Suppressor macrophage (primary cell): ENCODE data around the gene MFAP4.

Source experiments
- DNase-seq, 4 experiments: peaks; one replicate each; pipeline ENCODE4 v3.0.0-alpha.2; 2020 to 2022

MFAP4 gene

DNA sequence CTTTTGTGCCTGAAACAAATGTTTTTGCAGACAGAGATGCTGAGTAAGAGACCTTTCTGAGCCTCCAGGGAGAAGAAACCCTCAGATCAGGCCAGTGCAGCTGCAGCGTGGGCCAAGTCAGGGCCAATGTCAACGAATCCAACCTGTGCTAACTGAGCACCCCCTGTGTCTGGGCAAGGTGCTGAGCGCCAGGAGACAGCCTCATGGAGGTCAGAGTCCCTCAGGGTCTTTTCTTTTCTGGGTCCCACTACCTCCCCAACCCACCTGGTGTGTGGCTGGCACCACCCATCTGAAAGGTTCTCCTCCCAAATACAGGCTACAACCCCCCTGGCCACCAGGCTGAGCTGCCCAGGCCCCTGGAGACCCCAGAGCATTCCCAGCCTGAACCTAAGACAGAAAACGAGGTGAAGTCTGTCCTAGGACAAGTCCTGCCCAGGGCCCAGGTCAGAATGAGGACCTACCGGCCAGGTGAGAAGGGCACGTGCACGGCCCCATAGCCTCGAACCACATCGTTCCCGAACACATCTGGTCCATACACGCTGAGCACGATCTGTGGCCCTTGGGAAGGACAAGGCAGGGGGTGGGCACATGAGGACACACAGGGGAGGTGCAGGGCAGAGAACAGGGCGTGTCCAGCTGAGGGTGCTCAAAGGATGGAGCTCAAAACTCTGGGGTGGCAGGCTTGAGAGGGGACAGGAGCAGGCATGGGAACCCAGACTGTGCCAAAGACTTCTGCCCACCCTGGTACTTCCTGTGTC, 39.5 kb downstream of the MFAP4 start:
- DNase-seq, result no peak

DNA sequence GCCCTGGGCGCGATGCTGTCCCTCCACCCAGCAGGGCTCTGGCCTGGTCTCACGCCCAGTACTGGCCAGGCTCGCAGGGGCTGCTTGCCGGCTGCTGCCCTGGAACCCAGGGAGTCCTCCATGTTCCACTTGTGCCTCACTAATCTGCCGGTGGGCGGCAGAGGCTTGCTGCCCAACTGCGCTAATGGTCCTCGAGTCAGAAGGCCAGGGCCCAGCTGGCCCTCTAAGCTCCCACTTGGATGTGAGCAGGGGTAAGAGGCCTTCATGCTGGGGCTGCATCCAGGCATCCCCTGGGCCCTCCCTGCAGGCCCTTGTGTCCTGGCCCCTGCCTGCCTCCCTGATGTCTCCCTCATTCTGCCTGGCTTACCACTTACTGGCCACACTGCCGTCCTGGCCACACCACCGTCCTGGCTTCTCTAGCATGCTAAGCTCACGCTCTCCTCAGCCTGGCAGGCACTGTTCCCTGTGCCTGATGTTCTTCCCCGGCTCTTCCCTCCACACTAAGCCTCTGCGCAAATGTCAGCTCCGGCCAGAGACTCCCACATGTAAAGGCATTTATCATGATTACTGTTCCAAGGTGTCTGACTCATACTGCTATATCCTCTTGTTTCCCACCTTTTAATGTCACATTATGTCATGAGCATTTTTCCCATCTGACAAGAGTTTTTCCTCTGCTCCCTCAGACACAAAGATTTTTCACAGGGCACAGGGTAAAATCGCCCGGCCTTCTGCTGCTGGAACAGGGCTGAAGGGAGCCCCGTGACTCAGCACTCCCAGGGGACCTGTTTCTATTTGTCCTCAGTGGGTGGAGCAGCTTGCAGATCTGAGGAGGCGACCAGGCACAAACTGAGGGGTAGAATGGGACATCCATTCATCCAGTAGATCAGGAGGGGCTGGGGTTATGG, 40.4 kb downstream of the MFAP4 start:
- no peak for DNase-seq

DNA sequence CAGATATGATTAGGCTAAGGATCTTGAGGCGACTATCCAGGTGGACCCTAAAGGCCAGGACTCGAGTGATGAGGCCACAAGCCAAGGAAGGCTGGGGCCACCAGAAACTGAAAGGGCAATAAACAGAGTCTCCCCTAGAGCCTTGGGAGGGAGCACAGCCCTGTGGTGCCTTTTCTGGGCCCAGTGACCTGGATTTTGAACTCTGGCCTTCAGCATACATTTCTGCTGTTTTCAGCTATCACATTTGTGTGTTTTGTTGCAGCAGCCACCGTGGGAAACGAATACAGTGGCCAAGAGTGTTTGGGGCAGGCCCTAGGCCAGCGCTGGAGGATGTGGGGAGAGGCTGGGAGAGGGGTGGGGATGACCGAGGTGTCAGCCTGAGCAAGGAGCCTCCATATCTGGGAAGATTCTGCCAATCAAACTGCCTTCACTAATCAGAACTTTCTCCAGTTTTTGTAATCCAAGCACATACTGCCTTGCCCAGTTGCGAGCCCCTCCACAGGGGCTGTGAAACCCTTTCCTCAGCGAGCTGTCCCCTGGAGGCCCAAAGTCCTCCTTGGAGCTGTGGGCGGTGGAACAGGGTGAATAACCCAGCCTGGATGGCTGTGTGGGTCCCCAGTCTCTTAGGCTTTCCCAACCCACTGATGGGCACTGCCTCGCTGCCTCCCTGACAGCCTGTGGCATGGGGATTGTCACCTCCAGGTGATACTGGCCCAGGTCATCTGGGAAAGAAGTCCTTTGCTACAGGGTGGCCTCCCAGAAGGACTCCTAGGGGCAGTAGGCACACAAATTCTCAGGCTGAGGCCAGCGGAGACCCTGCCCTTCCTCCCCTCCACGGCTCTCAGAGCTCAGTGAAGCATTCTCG, 41.3 kb downstream of the MFAP4 start:
- no peak for DNase-seq

DNA sequence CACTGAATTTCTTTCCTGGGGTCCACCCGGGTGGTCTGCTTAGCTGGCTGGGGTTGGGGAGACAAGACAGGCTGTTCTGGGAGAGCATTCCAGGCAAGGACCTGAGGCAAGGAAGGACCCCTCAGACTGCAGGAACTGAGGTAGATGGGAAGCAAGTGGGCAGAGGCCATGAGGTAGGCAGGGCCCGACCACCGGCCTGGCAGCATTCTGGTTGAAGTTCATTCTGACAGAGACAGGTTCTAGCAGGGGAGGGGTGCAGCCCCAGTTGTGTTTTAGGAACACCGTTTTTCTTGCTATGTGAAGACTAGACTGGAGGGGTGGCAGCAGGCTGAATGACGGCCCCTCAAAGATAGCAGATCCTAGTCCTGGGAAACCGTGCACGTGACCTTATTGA, 41.9 kb downstream of the MFAP4 start:
- DNase-seq, result no peak

DNA sequence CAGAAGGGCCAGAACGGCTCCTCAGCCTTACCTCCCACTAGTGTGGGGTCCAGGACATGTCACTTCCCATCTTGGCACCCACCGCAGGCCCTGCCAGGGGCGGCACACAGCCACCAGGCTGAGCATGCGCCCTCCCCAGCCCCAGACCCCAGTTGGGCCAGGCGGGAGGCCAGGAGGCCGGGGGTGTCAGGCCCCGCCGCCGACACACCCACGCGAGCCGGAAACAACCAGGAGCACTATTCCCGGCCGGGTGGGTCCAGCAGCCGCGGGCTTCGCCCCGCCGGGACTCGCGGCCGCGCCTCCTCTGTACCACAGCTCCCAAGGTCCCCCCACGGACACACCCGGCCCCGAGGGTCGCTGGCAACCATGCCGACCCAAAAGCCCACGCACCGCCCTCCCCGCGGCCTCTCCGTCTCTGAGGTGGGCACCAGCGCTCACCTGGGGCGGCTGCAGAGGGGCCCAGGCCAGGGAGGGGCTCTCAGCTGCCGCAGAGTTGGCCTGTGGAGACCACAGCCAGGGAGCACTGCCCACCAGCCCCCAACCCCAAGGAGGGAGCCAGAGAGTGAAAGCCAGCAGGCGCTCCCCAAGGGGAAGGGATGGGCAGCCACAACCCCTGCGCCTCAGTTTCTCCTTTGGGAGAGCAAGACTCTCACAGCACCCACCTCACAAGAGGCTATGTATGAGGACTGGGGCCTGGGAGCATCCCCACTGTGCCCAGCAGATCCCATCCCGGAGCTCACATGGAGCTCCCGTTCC, 42.5 kb downstream of the MFAP4 start:
- no peak for DNase-seq

DNA sequence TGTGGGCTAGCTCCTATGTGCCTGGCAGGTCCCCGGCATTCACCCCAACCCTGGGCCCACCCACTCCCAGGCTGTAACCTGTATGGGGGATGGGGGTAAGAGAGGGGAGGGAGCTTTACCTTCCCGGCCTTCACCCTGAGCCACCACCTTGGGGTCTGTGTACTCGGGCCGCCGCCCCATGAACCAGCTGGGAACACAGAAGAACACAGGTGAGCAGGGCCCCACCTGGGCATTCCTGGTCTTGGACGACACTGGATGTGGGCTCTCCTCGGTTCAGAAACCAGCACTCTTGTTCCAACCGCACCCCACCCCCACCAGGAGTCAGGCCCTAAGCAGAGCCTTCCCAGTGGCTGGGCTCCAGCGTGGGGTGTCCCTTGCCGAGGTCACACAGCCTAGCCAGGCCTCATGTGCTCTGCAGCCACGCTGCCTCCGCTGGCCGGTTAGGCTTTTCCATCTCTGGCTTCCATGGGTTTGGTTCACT, 43.3 kb downstream of the MFAP4 start:
- no peak for DNase-seq

DNA sequence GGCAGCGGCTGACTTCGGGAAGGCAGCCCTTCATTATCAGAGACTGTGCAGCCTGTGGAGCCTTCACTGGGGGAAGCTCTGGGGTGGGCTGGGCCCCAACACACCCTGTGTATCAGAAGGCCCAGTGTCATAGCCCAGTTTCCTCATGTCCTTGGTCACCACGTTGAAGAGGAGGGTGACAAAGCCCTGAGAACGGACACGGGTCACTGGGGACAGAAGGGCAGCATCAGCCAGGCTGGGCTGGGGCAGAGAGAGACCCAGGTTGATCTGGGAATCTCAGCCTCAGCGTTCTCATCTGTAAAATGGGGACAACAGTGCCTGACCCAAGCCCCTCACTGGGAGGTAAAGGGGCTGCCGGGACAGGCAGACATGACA, 43.7 kb downstream of the MFAP4 start:
- DNase-seq, result no peak

DNA sequence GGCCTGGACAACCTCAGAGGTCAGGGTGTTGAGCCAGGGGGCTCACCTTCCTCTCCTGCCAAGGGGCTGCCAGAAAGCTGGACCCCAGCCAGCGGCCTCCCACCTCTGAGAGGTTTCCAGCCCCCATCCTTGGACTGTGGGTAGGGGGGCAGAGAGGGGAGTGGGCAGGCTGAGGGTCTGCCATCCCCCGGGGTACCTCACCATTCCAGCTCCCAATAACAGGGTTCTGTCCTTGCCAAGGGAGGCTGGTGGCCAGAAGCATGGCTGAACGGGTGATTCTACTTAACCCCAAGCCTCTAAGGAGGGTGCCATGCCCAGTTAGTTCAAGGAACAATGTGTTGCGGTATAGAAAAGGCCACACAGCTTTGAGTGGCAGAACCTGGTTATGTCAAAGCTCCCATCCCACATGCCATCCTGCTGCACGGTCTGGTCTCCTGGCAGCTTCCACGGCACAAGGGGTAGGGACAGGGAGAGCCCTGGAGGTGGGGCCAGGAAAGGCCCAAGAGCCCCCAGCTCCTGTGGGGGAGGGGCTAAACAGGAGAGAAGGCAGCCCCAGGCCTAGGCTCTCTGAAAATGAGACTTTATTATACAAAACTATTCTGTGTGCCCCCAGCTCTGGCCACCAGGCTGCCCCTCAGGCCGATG, 44.3 kb downstream of the MFAP4 start:
- no peak for DNase-seq

DNA sequence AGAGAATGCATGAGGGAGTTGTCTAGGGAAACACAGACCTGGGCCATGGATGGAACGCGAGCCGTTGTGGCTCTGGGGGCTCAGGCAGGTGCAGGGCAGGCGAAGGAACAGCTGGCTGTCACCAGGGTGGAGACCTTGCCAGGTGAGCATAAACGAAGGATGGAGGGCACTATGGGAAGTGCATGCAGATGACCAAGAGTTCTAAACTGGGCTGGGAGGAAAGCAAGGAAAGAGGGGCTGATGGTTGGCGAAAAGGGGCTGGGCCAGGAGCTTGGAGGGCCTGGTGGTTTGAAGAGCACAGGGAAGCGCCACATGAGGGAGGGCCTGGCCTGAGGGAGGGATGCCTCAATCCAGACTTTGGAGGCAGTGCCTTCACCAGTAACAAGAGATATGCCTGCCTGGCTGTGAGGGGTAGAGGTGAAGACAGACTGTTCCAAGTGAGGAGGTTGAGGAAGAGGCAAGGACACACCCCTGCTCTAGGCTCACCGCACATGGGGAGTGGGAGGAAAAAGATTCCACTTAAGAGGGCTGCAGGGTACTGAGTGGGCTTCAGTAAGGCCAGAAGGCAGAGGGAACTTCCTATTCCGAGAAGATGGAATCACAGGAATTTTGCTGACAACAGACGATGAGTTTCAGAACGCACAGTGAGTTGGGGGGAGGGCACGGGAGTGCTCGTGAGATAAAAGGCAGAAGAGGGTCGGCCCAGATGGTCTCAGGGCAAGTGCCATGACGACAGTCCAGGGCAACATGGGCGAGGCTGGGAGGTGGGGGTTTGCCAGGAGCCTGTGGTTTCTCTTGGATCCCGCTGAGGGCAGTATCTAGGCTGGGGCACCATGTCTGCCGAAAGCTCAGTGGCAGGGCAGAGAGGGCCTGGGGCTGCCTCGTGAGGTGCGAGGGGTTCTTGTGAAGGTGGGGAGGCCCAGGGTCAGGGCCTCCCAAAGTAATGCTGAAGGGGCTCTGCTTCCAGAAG, 45.1 kb downstream of the MFAP4 start:
- no peak for DNase-seq

DNA sequence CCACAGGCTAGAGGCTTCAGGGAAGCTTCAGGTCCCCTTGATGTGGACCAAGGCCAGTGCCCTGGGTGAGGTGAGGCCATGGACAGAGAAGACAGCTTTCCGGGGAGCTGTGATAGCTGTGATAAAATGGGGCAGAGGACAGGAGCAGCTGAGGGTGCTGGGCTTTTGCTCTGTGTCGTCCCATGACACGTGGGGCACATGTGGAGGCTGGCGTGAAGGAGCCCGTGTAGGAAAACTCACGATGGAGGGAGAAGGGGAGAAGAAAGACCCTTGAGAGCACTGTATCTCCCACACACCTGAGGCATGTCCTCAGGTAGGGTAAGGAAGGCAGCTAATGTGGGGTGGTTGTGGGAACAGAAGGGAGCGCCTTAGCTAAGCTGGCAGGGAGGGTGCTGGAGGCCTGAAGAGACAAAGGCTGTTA, 45.8 kb downstream of the MFAP4 start:
- DNase-seq, result no peak

DNA sequence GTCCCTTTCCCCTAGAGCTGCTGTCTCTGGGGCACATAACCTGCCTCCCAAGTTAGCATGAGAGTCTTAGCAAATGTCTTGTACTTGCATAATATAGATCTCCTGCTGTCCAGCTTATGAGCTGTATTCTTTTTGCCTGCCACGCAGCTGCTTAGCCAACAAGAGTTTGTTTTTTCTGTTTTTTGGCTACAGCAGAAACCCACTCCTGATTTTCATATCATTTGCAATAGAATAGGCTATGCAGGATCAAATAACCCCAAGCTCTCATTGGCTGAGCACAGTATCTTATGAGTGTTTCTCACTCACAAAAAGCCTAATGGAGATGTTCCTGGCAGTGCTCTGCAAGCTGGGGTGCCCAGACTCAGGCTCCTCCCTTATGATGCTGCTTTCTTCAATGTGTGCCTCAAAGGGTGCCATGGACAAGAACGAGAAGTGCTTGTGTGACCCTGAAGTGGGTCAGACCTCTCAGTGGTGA, 47.6 kb downstream of the MFAP4 start:
- no peak for DNase-seq

DNA sequence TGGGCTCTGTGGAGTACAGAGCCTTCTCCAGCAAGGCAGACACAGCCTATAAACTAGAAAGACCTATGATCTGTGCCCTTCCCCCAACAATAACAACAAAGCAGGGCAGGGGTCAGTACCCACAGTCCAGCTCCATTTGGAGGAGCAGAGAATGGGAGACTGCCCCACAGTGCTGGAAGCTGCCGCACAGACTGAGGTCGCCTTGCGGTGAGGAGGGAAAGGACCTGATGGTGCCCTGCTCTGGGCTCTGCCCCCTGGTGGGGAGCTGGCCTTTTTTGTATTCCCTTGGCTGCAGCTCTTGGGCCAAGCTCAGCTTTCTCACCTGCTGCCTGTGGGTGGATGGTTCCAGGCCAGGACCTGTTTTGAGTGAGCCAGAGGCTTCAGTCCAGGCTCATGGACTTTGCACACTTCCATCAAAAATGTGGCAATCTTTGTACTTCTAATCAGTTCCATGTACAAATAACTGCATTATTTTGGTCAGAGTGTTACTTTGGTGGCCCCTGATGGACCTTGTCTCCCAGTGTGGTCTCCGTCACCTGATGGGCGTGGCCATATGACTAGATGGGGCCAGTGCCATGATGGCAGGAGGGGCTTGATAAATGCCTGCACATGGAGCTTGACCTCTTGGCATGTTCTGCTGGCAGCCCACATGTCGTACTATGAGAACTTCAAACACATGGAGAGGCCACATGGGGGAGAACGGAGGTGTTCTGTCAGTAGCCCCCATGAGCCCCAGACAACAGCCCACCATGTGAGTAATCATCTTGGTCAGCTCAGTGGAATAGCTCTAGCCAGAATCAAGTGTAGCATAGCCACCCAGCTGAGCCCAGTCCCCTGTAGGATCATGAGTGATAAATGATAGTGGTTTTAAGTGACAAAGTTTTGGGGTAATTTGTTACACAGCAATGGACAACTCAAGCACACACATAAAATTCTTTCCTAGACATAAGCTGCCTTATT, 48.7 kb downstream of the MFAP4 start:
- DNase-seq, result peak; percentile 82 to 91 (median 87)

DNA sequence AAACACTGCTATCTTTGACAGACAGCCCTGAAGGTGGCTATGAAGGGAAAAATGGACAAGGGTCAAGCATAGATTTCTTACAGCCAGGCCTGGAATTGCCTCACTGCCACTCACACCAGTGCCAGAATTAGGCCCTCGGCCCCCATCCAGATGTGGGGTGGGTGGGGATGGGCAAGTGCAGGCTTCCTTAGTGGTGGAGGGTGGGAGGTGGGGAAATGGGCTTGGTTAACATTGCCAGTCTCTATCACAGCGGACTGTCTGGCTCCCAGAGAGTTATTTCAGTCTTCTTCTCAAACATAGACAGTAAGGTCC, 49.3 kb downstream of the MFAP4 start:
- DNase-seq, result no peak

DNA sequence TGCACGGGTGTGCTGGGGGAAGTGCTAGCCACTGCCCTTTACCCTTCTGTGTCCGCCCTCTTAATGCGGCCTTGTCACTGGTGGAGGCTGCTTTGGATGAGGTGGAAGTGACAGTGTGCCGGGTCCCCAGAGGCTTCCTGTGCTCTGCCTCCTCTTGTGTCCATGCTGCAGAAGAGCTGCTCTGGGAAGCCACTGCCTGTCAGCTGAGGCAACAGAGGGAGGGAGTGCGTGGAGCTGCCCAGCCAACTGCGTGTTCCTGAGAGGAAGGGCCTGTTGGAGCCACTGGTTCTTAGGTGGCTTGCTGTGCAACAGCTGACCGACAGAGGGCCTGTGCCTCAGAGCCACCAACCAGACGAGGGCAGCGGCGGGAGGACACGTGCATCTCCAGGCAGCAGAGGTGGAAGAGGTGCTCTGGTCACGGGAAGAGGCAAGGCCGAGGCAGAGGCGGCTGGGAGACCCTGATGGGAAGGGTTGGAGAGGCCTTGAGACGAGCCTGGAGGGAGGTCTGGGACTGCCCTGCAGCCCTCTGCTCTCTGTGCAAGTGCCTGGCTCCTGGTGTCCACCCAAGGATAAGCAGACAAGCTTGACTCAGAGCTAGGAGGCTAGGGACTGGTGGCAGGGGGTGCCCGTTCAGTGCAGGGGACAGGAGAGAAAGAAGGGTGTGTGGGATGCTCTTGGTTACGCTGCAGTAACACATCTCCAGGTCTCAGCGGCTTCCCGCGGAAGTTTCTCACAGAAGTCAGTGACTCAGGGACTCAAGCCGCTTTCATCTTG, 49.9 kb downstream of the MFAP4 start:
- DNase-seq, result no peak

DNA sequence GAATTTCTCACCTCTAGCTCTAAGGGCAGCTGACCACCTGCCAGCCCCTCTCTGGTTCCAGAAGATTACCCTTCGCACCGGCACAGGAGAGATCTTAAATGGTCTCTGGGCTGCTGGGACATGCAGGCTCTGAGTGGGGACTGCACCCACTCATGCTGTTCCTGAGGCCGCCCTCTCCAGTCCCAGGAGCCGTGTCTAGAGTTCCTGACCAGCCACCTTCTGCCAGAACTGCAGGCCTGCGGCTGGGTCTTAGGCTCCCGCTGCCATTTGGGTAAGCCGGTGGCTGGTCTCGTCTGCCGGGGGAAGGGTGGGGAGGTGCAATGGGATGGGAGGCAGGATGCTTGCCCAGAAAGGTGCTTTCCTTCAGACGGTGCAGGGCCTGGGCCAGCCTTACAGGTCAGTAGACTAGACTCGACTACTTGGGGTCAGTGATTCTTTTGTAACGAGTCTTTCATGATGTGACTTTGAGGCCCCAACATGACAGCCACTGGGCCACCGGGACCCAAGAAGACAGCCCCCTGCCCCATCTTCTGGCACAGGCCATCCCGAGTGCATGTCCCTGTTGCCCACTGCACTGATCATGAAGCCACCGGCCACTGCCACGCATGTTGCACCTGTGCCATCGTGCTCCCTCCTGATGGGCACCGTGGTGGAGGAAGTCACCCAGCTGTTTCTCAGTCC, 50.9 kb downstream of the MFAP4 start:
- no peak for DNase-seq

DNA sequence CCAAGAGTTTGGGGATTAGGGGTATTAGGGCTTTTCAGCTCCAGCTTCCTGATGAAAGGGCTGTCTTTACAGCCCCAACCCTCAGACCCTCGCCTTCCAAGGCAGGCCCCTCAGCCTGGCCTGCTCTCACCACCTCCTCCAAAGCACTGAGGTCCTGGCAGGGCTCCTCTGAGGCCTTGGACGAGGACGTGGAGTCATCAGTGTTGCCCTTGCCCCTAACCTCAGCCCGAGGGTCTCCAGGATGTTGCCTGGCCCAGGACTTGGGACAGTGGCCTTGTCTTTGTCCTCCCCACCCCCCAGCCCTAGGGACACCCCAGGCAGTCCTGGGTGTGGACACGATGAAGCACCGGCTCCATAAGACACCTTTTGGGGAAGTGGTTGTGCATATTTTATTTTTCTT, 52.7 kb downstream of the MFAP4 start:
- DNase-seq, result no peak

DNA sequence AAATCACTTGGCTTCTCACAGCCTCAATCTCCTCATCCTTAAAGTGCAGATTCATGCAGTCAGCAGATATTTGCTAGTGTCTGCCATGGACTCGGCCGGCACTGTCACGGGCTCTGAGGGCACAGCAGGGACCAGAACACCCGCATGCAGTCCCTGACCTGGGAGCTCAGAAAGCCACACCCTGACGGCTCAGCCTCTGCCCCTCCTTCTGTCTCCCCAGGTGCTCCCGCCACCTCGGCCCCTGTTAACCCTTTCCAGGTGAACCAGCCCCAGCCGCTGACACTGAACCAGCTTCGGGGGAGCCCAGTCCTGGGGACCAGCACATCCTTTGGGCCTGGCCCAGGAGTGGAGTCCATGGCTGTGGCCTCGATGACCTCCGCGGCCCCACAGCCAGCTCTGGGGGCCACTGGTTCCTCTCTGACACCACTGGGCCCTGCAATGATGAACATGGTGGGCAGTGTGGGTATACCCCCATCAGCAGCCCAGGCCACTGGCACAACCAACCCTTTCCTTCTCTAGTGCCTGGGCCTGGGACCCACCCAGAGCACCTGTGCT, 53.2 kb downstream of the MFAP4 start:
- DNase-seq, result no peak
